Left lung (tissue), 10 donors: Measurements from ENCODE around the gene RPL37A. TPM values are rescaled to one million over a fixed set of nuclear protein-coding genes. Genes with fewer than 3 reads are reported as not detected.

Source experiments
- ATAC-seq: fragments of 200-7000 bp; cut with Tn5 transposase; one replicate; pipeline ENCODE4 v1.9.1; 2020; ENCODE audit warnings: moderate library complexity
- DNase-seq, 4 donors: peaks; one replicate each; pipeline ENCODE4 v3.0.0-alpha.2; 2013 to 2020
- H3K27ac ChIP-seq, 2 donors: fragments of 200-600 bp; sonication (generic) in 1 of 2; one replicate each; pipeline versions ENCODE4 v1.5.0 to v1.8.0; 2020 to 2021
- H3K27me3 ChIP-seq, 2 donors: fragments of 200-600 bp; sonication (generic) in 1 of 2; one replicate each; pipeline versions ENCODE4 v1.5.0 to v1.8.0; 2020 to 2021
- H3K36me3 ChIP-seq, 2 donors: fragments of 200-600 bp; sonication (generic) in 1 of 2; one replicate each; pipeline versions ENCODE4 v1.5.0 to v1.8.0; 2020 to 2021
- H3K4me1 ChIP-seq, 2 donors: fragments of 200-600 bp; one replicate each; pipeline ENCODE4 v1.8.0; 2021
- H3K4me3 ChIP-seq, 2 donors: fragments of 200-600 bp; sonication (generic) in 1 of 2; one replicate each; pipeline versions ENCODE4 v1.5.0 to v1.8.0; 2020 to 2021; ENCODE audit warnings: mild to moderate bottlenecking in 1 of 2
- H3K9me3 ChIP-seq, 2 donors: fragments of 200-600 bp; sonication (generic) in 1 of 2; one replicate each; pipeline versions ENCODE4 v1.5.0 to v1.8.0; 2020 to 2021
- CTCF ChIP-seq, 2 donors: fragments of 200-600 bp; sonication (generic) in 1 of 2; IDR thresholded peaks; one replicate each; pipeline versions ENCODE4 v1.5.0 to v1.8.0; 2021; ENCODE audit warnings: antibody characterized with exemption in 2 of 2
- intact Hi-C, 2 donors: fragments of 100-400 bp; cut with DNase I; formaldehyde crosslinking; loops; one replicate each; pipeline versions ENCODE4 v1.11.2 to v1.14.2; 2022
- polyA plus RNA-seq, 6 donors: library from polyadenylated mRNA; unstranded; fragments of 120-200 nt; gene quantifications; one replicate each; pipeline ENCODE4 v1.2.1, GENCODE V29; 2013; ENCODE audit not compliant: insufficient read length in 6 of 6
- total RNA-seq, 2 donors: library from RNA; stranded (reverse); fragmentation: NEBNext Ultra II Directional; extraction: Animal tissue kit (Norgen Biotek cat#: 25700); gene quantifications; one replicate each; pipeline ENCODE4 v1.2.1, GENCODE V29; 2021
- donor health status: DM: no; HTN: yes; CAD: no.
- donor health status: DM: no; HTN: no; CAD: no.

Gene RPL37A
- total and polyA plus RNA-seq, 8 donors, result 1,937 to 3,203 (median 2,820) TPM

DNA sequence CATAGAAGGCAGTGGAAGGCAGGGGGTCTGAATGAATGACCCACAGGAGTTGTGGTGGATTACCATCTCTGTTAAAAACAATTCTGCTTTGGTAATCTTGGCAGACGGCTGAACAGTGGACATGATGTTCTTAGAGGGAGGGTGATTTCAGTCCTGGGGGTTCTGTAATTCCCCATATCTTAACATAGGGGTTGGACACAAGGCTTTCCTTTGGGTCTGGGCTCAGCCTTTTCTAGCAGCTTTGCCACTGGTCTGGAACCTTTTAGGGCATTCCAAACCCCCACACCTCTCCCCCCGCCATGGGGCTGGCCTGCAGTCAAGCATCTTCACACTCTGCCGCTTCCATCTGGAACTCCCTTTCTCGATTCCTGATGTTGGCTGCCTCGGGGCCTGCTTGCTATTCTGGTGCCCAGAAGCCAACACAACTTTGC, 50.3 kb downstream of the RPL37A start:
- ATAC-seq (no peak), DNase-seq (no peak)
- intact Hi-C loops, result no loop called here
- H3K4me1 ChIP-seq, result peaks cover 0 to 5% of the 10 kb centered on the region in 2 donors
- H3K27ac ChIP-seq, result no peak overlapping the region
- no peaks in the 10 kb centered on the region for H3K36me3 ChIP-seq
- H3K4me3 ChIP-seq, result no peak overlapping the region
- no peaks in the 10 kb centered on the region for H3K27me3 ChIP-seq
- no peaks in the 10 kb centered on the region for H3K9me3 ChIP-seq
- TF ChIP-seq CTCF (IDR thresholded peaks at IDR 0.05), result no peak

DNA sequence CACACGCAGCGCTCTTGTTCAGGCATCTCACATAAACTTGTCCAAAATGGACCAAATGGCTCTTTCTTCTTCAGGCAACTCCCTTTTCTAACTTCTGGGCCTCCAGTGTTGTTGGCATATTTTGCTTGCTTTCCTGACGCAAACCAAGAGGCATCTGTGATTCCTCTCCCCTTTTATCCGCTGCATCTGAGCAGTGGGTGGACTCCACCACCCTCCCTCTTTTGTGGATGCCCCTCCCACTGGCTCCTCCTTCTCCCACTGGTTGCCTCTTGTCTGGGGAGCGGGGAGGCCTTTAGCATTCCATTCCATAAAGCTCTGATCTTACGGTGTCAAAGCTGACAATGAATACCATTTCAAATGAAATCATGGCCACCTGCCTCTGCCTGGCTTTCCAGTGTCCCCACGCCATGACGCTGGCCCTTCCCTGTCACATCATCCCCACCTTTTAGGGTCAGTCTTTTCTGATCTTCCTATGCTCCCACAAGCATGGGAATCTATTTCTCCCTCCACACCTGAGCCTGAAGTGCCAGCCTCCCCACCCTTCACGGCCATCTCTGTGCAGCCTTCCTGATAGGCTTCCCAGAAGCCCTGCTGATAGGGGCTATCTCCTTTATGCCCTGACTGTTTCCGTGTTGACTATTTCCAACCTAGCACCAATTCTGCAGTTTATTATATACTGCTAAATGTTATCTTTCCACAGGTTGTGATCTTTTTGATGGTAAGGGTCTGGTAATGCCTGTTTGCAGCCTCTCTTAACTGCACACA, 51.5 kb downstream of the RPL37A start:
- DNase-seq, result no peak
- no peak for ATAC-seq
- Histone ChIP-seq H3K36me3 (no peaks in the 10 kb centered on the region), H3K27me3 (no peaks in the 10 kb centered on the region), H3K9me3 (no peaks in the 10 kb centered on the region), H3K27ac (no peak overlapping the region), H3K4me1 (peaks cover 5% of the 10 kb centered on the region in 2 donors), H3K4me3 (no peak overlapping the region)
- TF ChIP-seq CTCF (IDR thresholded peaks at IDR 0.05), result no peak
- intact Hi-C loops, result no loop called here

DNA sequence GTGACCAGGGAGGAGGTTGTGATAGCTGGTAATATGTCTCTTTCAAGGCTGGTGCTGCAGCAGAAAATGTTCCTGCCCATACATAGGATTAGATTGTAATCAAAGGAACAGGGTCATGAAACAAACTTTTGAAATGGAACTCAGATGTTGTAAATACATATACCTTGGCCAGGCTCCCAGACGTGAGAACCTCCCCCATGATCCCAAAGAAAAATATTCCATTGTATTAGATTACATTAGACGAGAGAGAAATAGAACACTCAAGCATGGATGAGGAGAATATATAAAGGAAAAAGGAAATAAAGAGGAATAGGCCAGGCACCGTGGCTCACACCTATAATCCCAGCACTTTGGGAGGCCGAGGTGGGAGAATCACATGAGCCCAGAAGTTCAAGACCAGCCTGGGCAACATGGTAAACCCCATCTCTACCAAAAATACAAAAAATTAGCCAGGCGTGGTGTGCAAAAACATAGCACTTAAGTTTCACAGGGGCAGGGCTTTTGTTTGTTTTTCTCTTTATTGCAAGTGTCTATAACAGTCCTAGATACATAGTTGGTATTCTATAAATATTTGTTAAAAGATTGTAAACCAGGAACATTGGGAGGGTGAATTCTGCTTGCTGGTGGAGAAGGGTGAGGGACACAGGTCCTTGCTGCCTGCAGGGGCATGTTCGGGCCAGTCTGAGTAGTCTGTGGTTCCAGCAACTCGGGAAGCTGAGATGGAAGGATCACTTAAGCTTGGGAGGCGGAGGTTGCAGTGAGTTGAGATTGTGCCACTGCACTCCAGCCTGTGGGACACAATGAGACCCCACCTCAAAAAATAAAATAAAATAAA, 52.8 kb downstream of the RPL37A start:
- peak overlapping the region in 1 of 2 donors; percentile 3 for H3K27ac ChIP-seq
- intact Hi-C loops, result no loop called here

DNA sequence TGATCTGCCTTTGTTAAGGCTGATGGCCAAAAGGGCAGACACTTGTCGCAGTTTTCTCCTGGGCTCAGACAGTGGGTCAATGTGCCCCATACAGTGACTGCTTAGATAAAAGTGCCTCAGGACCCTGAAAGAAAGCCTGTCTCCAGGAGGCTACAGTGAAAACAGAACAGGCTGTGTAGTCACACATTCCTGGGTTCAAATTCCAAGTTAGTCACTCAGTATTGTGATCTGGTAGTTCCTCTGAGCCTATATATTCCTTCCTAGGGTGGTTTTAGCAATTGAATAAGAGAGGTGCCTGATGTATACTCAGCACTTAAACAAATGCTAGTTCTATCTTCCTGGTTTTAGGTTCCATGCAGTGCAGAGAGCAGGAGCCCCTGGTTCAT, 54.4 kb downstream of the RPL37A start:
- Histone ChIP-seq H3K27me3 (no peaks in the 10 kb centered on the region), H3K9me3 (no peaks in the 10 kb centered on the region), H3K4me3 (no peak overlapping the region), H3K27ac (no peak overlapping the region), H3K4me1 (peaks cover 5 to 11% of the 10 kb centered on the region in 2 donors), H3K36me3 (no peaks in the 10 kb centered on the region)
- ATAC-seq (no peak), DNase-seq (no peak)
- intact Hi-C loops, result no loop called here
- no peak for TF ChIP-seq CTCF (IDR thresholded peaks at IDR 0.05)

More for the DNA sequence above, 52.8 kb downstream of the RPL37A start:
- Histone ChIP-seq H3K4me1 (peaks cover 5 to 11% of the 10 kb centered on the region in 2 donors), H3K9me3 (no peaks in the 10 kb centered on the region), H3K36me3 (no peaks in the 10 kb centered on the region), H3K4me3 (no peak overlapping the region), H3K27me3 (no peaks in the 10 kb centered on the region)
- no peak for TF ChIP-seq CTCF (IDR thresholded peaks at IDR 0.05)
- ATAC-seq (peak; percentile 61), DNase-seq (peak in 1 of 4 donors; percentile 22)

Other genes starting within 250 kb of the RPL37A start
- gene MARCHF4, start 126.4 kb upstream of the RPL37A start, total RNA-seq, result under 1 TPM in 1 of 2 donors, not detected in 1; 0.15 TPM
- under 1 TPM; 0.18 to 0.61 (median 0.24) TPM for gene MARCHF4, start 126.4 kb upstream of the RPL37A start, polyA plus RNA-seq
- 10 to 100 TPM; 18.1 to 19.6 TPM for gene SMARCAL1, start 86.4 kb upstream of the RPL37A start, total RNA-seq
- gene SMARCAL1, start 86.4 kb upstream of the RPL37A start, polyA plus RNA-seq, result 10 to 100 TPM; 25.7 to 34.5 (median 31.0) TPM
- 10 to 100 TPM; 28.2 to 48.9 TPM for gene IGFBP2, start 134.6 kb downstream of the RPL37A start, total RNA-seq
- gene IGFBP2, start 134.6 kb downstream of the RPL37A start, polyA plus RNA-seq, result 100 to 1,000 TPM; 107 to 133 (median 116) TPM
- 100 to 1,000 TPM; 101 to 141 TPM for gene IGFBP5, start 196.7 kb downstream of the RPL37A start, total RNA-seq
- gene IGFBP5, start 196.7 kb downstream of the RPL37A start, polyA plus RNA-seq, result 100 to 1,000 TPM in 4 of 6 donors, 10 to 100 TPM in 2; 89.4 to 149 (median 121) TPM